ENCODE measurements around the gene TIMM21.

The TIMM21 gene

DNA sequence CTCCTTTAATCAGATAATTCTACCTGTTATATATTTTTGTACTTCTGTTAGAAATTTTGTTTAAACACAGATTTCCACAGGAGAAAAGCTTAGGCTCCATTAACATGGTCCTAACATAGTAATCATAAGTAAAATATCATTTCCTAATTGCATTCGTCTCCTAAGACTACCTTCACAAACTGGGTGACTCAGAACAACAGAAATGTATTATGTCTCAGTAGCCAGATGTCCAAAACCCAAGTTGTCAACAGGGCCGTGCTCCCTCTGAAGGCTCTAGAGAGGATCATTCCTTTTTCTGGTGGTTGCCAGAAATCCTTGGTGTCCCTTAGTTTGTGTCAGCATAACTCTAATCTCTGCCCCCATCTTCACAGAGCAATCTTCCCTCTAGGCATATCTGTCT is 6.1 kb upstream of the TIMM21 start:
- CTCF ChIA-PET, result no interaction called here
- POLR2A ChIA-PET, result no interaction called here
- TF ChIP-seq FOXK2 (IDR thresholded peaks at IDR 0.05), result no peak
- no peak for TF ChIP-seq PKNOX1 (IDR thresholded peaks at IDR 0.05)
- no peak for TF ChIP-seq BHLHE40 (IDR thresholded peaks at IDR 0.05; ENCODE audit: borderline replicate concordance)
- no peak for TF ChIP-seq ARNT (IDR thresholded peaks at IDR 0.05)
- TF ChIP-seq ZNF384 (IDR thresholded peaks at IDR 0.05), result no peak
- TF ChIP-seq FOXM1 (IDR thresholded peaks at IDR 0.05; ENCODE audit: borderline replicate concordance), result no peak
- no peak for TF ChIP-seq HDGF (IDR thresholded peaks at IDR 0.05; ENCODE audit: borderline replicate concordance)
- TF ChIP-seq ELF4 (IDR thresholded peaks at IDR 0.05), result no peak
- TF ChIP-seq TARDBP (IDR thresholded peaks at IDR 0.05), result no peak
- TF ChIP-seq SUZ12 (IDR thresholded peaks at IDR 0.05), result no peak
- TF ChIP-seq CTBP1 (IDR thresholded peaks at IDR 0.05; ENCODE audit: borderline replicate concordance), result no peak
- TF ChIP-seq SP1 (IDR thresholded peaks at IDR 0.05), result no peak
- TF ChIP-seq NFRKB (IDR thresholded peaks at IDR 0.05), result no peak
- no peak for TF ChIP-seq LEF1 (IDR thresholded peaks at IDR 0.05; ENCODE audit: borderline replicate concordance)
- no peak for TF ChIP-seq FOXA1 (IDR thresholded peaks at IDR 0.05)
- TF ChIP-seq L3MBTL2 (conservative IDR thresholded peaks at IDR 0.05), result no peak
- no peak for DNase-seq (ENCODE audit: extremely low spot score)

GRCh38 chr18:74146756-74147155 is 1.6 kb upstream of the TIMM21 start:
- no peak for TF ChIP-seq BHLHE40 (IDR thresholded peaks at IDR 0.05; ENCODE audit: borderline replicate concordance)
- TF ChIP-seq ZNF384 (IDR thresholded peaks at IDR 0.05), result no peak
- no peak for TF ChIP-seq NFRKB (IDR thresholded peaks at IDR 0.05)
- no peak for TF ChIP-seq ARNT (IDR thresholded peaks at IDR 0.05)
- TF ChIP-seq CTBP1 (IDR thresholded peaks at IDR 0.05; ENCODE audit: borderline replicate concordance), result no peak
- TF ChIP-seq SUZ12 (IDR thresholded peaks at IDR 0.05), result no peak
- no peak for TF ChIP-seq SP1 (IDR thresholded peaks at IDR 0.05)
- TF ChIP-seq ELF4 (IDR thresholded peaks at IDR 0.05), result no peak
- DNase-seq (ENCODE audit: extremely low spot score), result no peak
- POLR2A ChIA-PET, result no interaction called here
- CTCF ChIA-PET, result no interaction called here

DNA sequence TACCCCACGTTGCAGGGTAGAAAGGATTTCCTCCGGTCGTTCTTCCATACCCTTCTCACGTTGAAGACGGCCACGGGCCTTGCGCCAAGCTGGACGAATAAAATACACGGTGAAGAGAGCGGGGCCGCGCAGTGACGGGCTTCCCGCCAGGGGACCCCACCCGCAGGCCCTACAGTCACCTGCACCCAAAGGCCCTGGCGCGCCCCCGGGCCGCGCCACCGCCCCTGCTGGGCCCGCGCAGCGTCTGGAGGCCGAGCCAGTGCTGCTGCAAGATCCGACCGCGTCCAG is 888 bp upstream of the TIMM21 start:
- CTCF ChIA-PET, result no interaction called here

DNA sequence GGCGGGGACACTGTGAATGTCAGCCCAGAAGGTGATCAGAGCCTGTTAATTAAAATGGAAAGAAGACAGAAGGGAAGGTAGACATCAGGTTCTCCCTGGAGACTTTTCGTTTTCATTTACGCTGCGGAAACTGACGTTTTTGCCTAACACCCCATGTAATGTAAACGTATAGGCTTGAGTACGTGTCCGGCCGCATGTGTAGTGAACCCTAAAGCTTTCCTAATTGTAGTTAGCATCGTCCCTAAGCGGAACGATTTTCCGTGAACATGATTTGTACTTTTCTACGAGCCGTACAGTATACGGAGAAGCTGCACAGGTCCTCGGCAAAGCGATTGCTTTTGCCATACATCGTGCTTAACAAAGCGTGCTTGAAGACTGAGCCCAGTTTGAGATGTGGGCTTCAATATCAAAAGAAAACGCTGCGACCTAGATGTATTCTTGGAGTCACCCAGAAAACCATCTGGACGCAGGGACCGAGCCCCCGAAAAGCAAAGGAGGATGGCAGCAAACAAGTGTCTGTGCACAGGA is 284 bp downstream of the TIMM21 start:
- POLR2A ChIA-PET, result no interaction called here
- TF ChIP-seq NFRKB (IDR thresholded peaks at IDR 0.05) (no peak), FOXK2 (IDR thresholded peaks at IDR 0.05) (no peak), SUZ12 (IDR thresholded peaks at IDR 0.05) (no peak)
- CTCF ChIA-PET, result no interaction called here
- no peak for DNase-seq (ENCODE audit: extremely low spot score)

More for the DNA sequence above, 888 bp upstream of the TIMM21 start:
- TF ChIP-seq SUZ12 (IDR thresholded peaks at IDR 0.05), result no peak
- no peak for TF ChIP-seq FOXK2 (IDR thresholded peaks at IDR 0.05)
- POLR2A ChIA-PET, result no interaction called here
- no peak for DNase-seq (ENCODE audit: extremely low spot score)

- ChIA-PET POLR2A (no interaction called here), CTCF (no interaction called here)
- no peak for DNase-seq (ENCODE audit: extremely low spot score)
- TF ChIP-seq BHLHE40 (IDR thresholded peaks at IDR 0.05; ENCODE audit: borderline replicate concordance) (no peak), FOXA1 (IDR thresholded peaks at IDR 0.05) (no peak), PKNOX1 (IDR thresholded peaks at IDR 0.05) (no peak), L3MBTL2 (conservative IDR thresholded peaks at IDR 0.05) (no peak), TARDBP (IDR thresholded peaks at IDR 0.05) (no peak), CTBP1 (IDR thresholded peaks at IDR 0.05; ENCODE audit: borderline replicate concordance) (no peak), ARNT (IDR thresholded peaks at IDR 0.05) (no peak), LEF1 (IDR thresholded peaks at IDR 0.05; ENCODE audit: borderline replicate concordance) (no peak), ZNF384 (IDR thresholded peaks at IDR 0.05) (no peak), FOXK2 (IDR thresholded peaks at IDR 0.05) (no peak), NFRKB (IDR thresholded peaks at IDR 0.05) (no peak), SP1 (IDR thresholded peaks at IDR 0.05) (no peak), SUZ12 (IDR thresholded peaks at IDR 0.05) (no peak), HDGF (IDR thresholded peaks at IDR 0.05; ENCODE audit: borderline replicate concordance) (no peak), ELF4 (IDR thresholded peaks at IDR 0.05) (no peak), FOXM1 (IDR thresholded peaks at IDR 0.05; ENCODE audit: borderline replicate concordance) (no peak)
Observed at GRCh38 chr18:74149878-74150277, 1.6 kb downstream of the TIMM21 start.

DNA sequence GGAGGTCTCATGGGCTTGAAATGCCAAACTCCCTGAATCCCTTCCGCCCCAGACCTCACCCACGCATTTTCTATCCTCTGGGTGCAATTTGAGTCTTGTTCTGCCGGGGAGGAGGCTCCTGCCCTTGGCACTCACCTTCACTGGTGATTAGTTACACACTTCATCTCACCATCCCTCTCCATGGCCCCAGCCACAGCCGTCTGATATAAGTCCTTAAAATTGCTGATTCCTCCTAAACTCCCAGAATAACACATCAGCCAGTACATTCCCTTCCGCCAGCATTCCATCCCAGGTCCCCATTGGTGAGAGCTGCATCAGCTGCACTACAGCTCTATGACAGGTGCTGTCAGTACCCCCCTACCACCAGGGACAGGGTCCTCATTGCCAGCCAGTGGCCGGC is 3.9 kb downstream of the TIMM21 start:
- ChIA-PET CTCF (no interaction called here), POLR2A (no interaction called here)
- no peak for TF ChIP-seq FOXA1 (IDR thresholded peaks at IDR 0.05)
- TF ChIP-seq ELF4 (IDR thresholded peaks at IDR 0.05), result no peak
- TF ChIP-seq LEF1 (IDR thresholded peaks at IDR 0.05; ENCODE audit: borderline replicate concordance), result no peak
- no peak for TF ChIP-seq TARDBP (IDR thresholded peaks at IDR 0.05)
- no peak for TF ChIP-seq PKNOX1 (IDR thresholded peaks at IDR 0.05)
- TF ChIP-seq SUZ12 (IDR thresholded peaks at IDR 0.05), result no peak
- no peak for TF ChIP-seq HDGF (IDR thresholded peaks at IDR 0.05; ENCODE audit: borderline replicate concordance)
- TF ChIP-seq FOXM1 (IDR thresholded peaks at IDR 0.05; ENCODE audit: borderline replicate concordance), result no peak
- TF ChIP-seq NFRKB (IDR thresholded peaks at IDR 0.05), result no peak
- no peak for TF ChIP-seq SP1 (IDR thresholded peaks at IDR 0.05)
- no peak for TF ChIP-seq FOXK2 (IDR thresholded peaks at IDR 0.05)
- no peak for TF ChIP-seq CTBP1 (IDR thresholded peaks at IDR 0.05; ENCODE audit: borderline replicate concordance)
- no peak for TF ChIP-seq BHLHE40 (IDR thresholded peaks at IDR 0.05; ENCODE audit: borderline replicate concordance)
- TF ChIP-seq ARNT (IDR thresholded peaks at IDR 0.05), result no peak
- no peak for TF ChIP-seq ZNF384 (IDR thresholded peaks at IDR 0.05)
- TF ChIP-seq L3MBTL2 (conservative IDR thresholded peaks at IDR 0.05), result no peak
- no peak for DNase-seq (ENCODE audit: extremely low spot score)

DNA sequence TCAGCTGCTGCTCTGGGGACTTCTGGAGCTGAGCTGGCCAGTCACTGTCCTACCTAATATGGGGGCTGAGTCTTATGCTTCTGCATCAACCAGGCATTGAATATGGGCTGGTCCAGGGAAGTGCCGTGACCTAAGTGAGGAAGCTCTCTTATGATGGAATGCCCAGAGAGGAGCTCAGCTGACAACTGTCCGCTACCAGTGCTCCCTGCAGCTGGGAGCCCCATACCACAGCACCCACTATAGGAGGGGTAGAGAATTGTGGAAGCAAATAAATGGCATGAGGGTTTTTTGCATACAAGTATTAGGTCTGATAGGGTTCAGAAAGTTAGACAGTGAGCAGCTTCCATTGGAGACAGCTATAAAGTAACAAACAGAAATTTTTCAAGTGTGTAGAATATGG is 4.5 kb downstream of the TIMM21 start:
- no peak for DNase-seq (ENCODE audit: extremely low spot score)
- no peak for TF ChIP-seq BHLHE40 (IDR thresholded peaks at IDR 0.05; ENCODE audit: borderline replicate concordance)
- ChIA-PET POLR2A (no interaction called here), CTCF (interaction anchor here (1.0 to 1.4 kb wide), 2 partner anchors 9 to 37 kb away, joined by 3 to 4 read pairs; no protein-coding TSS in a partner anchor)
